Measurements from ENCODE around the gene AFAP1.

The AFAP1 gene

GRCh38 chr4:7782783-7783182, 156.9 kb downstream of the AFAP1 start:
- no peak for DNase-seq (ENCODE audit: low spot score)

GRCh38 chr4:7781993-7782392, 157.7 kb downstream of the AFAP1 start:
- DNase-seq (ENCODE audit: low spot score), result no peak

- DNase-seq (ENCODE audit: low spot score), result no peak
Measured at GRCh38 chr4:7781366-7781765, 158.3 kb downstream of the AFAP1 start.

- DNase-seq (ENCODE audit: low spot score), result no peak
Measured at GRCh38 chr4:7780751-7781348, 158.8 kb downstream of the AFAP1 start.

GRCh38 chr4:7779432-7779768, 160.3 kb downstream of the AFAP1 start:
- DNase-seq (ENCODE audit: low spot score), result no peak

GRCh38 chr4:7778510-7779431, 160.9 kb downstream of the AFAP1 start:
- DNase-seq (ENCODE audit: low spot score), result no peak

GRCh38 chr4:7777871-7778509, 161.7 kb downstream of the AFAP1 start:
- no peak for DNase-seq (ENCODE audit: low spot score)

- no peak for DNase-seq (ENCODE audit: low spot score)
Measured at GRCh38 chr4:7777017-7777710, 162.5 kb downstream of the AFAP1 start.

GRCh38 chr4:7775396-7775795, 164.3 kb downstream of the AFAP1 start:
- no peak for DNase-seq (ENCODE audit: low spot score)

- DNase-seq (ENCODE audit: low spot score), result no peak
Measured at GRCh38 chr4:7774301-7775294, 165.1 kb downstream of the AFAP1 start.

- no peak for DNase-seq (ENCODE audit: low spot score)
Measured at GRCh38 chr4:7773401-7774180, 166.1 kb downstream of the AFAP1 start.

GRCh38 chr4:7772711-7773385, 166.8 kb downstream of the AFAP1 start:
- no peak for DNase-seq (ENCODE audit: low spot score)

- no peak for DNase-seq (ENCODE audit: low spot score)
Measured at GRCh38 chr4:7771541-7772507, 167.8 kb downstream of the AFAP1 start.

GRCh38 chr4:7771056-7771455, 168.6 kb downstream of the AFAP1 start:
- no peak for DNase-seq (ENCODE audit: low spot score)

GRCh38 chr4:7770224-7771050, 169.2 kb downstream of the AFAP1 start:
- no peak for DNase-seq (ENCODE audit: low spot score)

- DNase-seq (ENCODE audit: low spot score), result no peak
Measured at GRCh38 chr4:7769396-7770223, 170.1 kb downstream of the AFAP1 start.

- DNase-seq (ENCODE audit: low spot score), result no peak
Measured at GRCh38 chr4:7768736-7769135, 170.9 kb downstream of the AFAP1 start.

Data from hematopoietic multipotent progenitor cell treated with erythropoietin and hydrocortisone succinate and interleukin-3 and kit ligand, for 15 days (in vitro differentiated cells).